SHP77 (cell line): ENCODE results near the gene SUCLG1.
"Not testable (repeated sequence)": the region's sequence is repeated elsewhere in the genome, so short reads cannot be mapped to it uniquely, and the experiment has no call there.

Source experiments
- DNase-seq, 2 experiments: peaks; one replicate each; lab custom pipeline; 2025; lab: John Stamatoyannopoulos, UW

The SUCLG1 gene

GRCh38 chr2:84421197-84421596, 37.9 kb downstream of the SUCLG1 start:
- DNase-seq: no peak

- DNase-seq: no peak
Measured at GRCh38 chr2:84417453-84418145, 41.5 kb downstream of the SUCLG1 start.

- no peak for DNase-seq
Measured at GRCh38 chr2:84409531-84409930, 49.5 kb downstream of the SUCLG1 start.

- DNase-seq: not testable (repeated sequence)
Measured at GRCh38 chr2:84402111-84402510, 57.0 kb downstream of the SUCLG1 start.

- DNase-seq: not testable (repeated sequence)
Measured at GRCh38 chr2:84399839-84400238, 59.2 kb downstream of the SUCLG1 start.

GRCh38 chr2:84395820-84396219, 63.3 kb downstream of the SUCLG1 start:
- no peak for DNase-seq

- DNase-seq: no peak
Measured at GRCh38 chr2:84394628-84395027, 64.5 kb downstream of the SUCLG1 start.

- no peak for DNase-seq
Measured at GRCh38 chr2:84393829-84394228, 65.3 kb downstream of the SUCLG1 start.

GRCh38 chr2:84389794-84390193, 69.3 kb downstream of the SUCLG1 start:
- DNase-seq: no peak

- no peak for DNase-seq
Measured at GRCh38 chr2:84388921-84389490, 70.1 kb downstream of the SUCLG1 start.

- no peak for DNase-seq
Measured at GRCh38 chr2:84388133-84388532, 70.9 kb downstream of the SUCLG1 start.

GRCh38 chr2:84386336-84387040, 72.6 kb downstream of the SUCLG1 start:
- no peak for DNase-seq

GRCh38 chr2:84383271-84383670, 75.8 kb downstream of the SUCLG1 start:
- DNase-seq: no peak

GRCh38 chr2:84380875-84381274, 78.2 kb downstream of the SUCLG1 start:
- DNase-seq: no peak

GRCh38 chr2:84378960-84379359, 80.1 kb downstream of the SUCLG1 start:
- no peak for DNase-seq

- DNase-seq: no peak
Measured at GRCh38 chr2:84375020-84375419, 84.1 kb downstream of the SUCLG1 start.

- no peak for DNase-seq
Measured at GRCh38 chr2:84373866-84374265, 85.2 kb downstream of the SUCLG1 start.
